Vagina (tissue), 2 donors: ENCODE data around the gene ARSG.

Experiments used
- CTCF ChIP-seq, 3 experiments: fragments of 450-650 bp in 2 of 3; fragments of 200-600 bp in 1 of 3; sonication (generic) in 1 of 3; IDR thresholded peaks; one replicate each; pipeline ENCODE4 v1.5.1; 2017 to 2019; ENCODE audit warnings: antibody characterized with exemption in 3 of 3, mild to moderate bottlenecking in 2 of 3, moderate library complexity in 2 of 3
- POLR2A ChIP-seq, 2 donors: fragments of 450-650 bp; IDR thresholded peaks; one replicate each; pipeline ENCODE4 v1.6.1; 2017; ENCODE audit warnings: antibody characterized with exemption in 2 of 2, mild to moderate bottlenecking in 2 of 2, moderate library complexity in 2 of 2

GRCh38 chr17:68400404-68400735, 109.1 kb downstream of the ARSG start:
- TF ChIP-seq CTCF (IDR thresholded peaks at IDR 0.05) = no peak
- no peak for TF ChIP-seq POLR2A (IDR thresholded peaks at IDR 0.05)
